Upper lobe of left lung (tissue), 4 donors: ENCODE data around the gene MUS81.

Experiments used
- POLR2AphosphoS5 ChIP-seq, 2 donors: sonication (generic); formaldehyde crosslinking; IDR thresholded peaks; one replicate each; pipeline ENCODE4 v1.5.1; 2017; ENCODE audit warnings: antibody characterized with exemption in 2 of 2
- TF ChIP-seq, protein P1 (sequence below), 6 experiments: fragments of 450-650 bp in 4 of 6; fragments of 200-600 bp in 2 of 6; sonication (generic) in 2 of 6; IDR thresholded peaks; one replicate each; pipeline ENCODE4 v1.5.1; 2016 to 2019; ENCODE audit warnings: antibody characterized with exemption in 6 of 6

DNA sequence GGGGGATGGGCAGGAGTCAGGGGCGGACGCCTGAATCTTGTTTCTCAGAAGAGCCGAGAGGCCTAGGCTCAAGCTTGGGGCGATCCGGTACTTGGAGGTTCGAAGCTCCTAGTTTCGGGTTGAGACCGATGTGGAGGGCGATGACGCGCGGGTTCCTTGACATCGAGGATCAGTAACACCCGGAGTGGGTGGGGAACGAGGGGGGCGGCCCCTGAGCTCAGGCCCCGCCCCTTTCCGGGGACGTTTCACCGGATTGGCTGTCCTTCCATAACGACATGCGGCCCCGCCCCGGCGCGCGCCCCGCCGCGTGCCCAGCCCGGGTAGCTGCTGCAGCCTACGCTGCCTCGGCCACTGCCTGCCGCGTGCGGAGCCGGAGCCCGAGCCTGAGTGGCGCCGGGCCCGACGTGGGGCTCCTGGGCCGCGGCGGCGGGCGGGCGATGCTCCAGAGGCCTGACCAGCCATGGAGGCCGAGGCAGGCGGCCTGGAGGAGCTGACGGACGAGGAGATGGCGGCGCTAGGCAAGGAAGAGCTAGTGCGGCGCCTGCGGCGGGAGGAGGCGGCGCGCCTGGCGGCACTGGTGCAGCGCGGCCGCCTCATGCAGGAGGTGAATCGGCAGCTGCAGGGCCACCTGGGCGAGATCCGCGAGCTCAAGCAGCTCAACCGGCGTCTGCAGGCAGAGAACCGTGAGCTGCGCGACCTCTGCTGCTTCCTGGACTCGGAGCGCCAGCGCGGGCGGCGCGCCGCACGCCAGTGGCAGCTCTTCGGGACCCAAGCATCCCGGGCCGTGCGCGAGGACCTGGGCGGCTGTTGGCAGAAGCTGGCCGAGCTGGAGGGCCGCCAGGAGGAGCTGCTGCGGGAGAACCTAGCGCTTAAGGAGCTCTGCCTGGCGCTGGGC lies 30.3 kb downstream of the MUS81 start, which contains the start of gene CCDC85B:
- TF ChIP-seq, protein P1, sequence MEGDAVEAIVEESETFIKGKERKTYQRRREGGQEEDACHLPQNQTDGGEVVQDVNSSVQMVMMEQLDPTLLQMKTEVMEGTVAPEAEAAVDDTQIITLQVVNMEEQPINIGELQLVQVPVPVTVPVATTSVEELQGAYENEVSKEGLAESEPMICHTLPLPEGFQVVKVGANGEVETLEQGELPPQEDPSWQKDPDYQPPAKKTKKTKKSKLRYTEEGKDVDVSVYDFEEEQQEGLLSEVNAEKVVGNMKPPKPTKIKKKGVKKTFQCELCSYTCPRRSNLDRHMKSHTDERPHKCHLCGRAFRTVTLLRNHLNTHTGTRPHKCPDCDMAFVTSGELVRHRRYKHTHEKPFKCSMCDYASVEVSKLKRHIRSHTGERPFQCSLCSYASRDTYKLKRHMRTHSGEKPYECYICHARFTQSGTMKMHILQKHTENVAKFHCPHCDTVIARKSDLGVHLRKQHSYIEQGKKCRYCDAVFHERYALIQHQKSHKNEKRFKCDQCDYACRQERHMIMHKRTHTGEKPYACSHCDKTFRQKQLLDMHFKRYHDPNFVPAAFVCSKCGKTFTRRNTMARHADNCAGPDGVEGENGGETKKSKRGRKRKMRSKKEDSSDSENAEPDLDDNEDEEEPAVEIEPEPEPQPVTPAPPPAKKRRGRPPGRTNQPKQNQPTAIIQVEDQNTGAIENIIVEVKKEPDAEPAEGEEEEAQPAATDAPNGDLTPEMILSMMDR (IDR thresholded peaks at IDR 0.05), result peak in 5 of 6 experiments; percentile 11 to 51 (median 30)
- TF ChIP-seq POLR2AphosphoS5 (IDR thresholded peaks at IDR 0.05), result peak; percentile 87 to 91
